HepG2 (cell line): ENCODE data around the gene ANKS4B. TPM values are rescaled to one million over a fixed set of nuclear protein-coding genes. Genes with fewer than 3 reads are reported as not detected.

Experiments used
- FOXO1 ChIP-seq: sonication (generic); formaldehyde crosslinking; IDR thresholded peaks from 2 replicates; pipeline ENCODE4 v1.4.0; 2020; ENCODE audit warnings: missing genetic modification reagents
- HIVEP1 ChIP-seq: sonication (generic); formaldehyde crosslinking; IDR thresholded peaks from 2 replicates; pipeline ENCODE4 v1.4.0; 2020; ENCODE audit warnings: mild to moderate bottlenecking, missing genetic modification reagents
- KAT7 ChIP-seq: IDR thresholded peaks from 2 replicates; pipeline ENCODE4 v1.6.1; 2018; ENCODE audit warnings: borderline replicate concordance, missing compliant biosample characterization
- MED8 ChIP-seq: sonication (generic); formaldehyde crosslinking; IDR thresholded peaks from 2 replicates; pipeline ENCODE4 v1.8.1; 2023; ENCODE audit warnings: mild to moderate bottlenecking, missing genetic modification reagents; ENCODE audit not compliant: insufficient replicate concordance
- NFE2L2 ChIP-seq: fragments of 150-350 bp; IDR thresholded peaks from 2 replicates; pipeline ENCODE4 v1.6.1; 2014; ENCODE audit warnings: low read length
- NFKB2 ChIP-seq: sonication (generic); formaldehyde crosslinking; IDR thresholded peaks from 2 replicates; pipeline ENCODE4 v1.4.0; 2020; ENCODE audit warnings: missing genetic modification reagents, borderline replicate concordance
- SAFB2 ChIP-seq: sonication (generic); formaldehyde crosslinking; IDR thresholded peaks from 2 replicates; pipeline ENCODE4 v1.5.1; 2020; ENCODE audit warnings: missing genetic modification reagents, low read depth, mild to moderate bottlenecking, borderline replicate concordance
- ZBTB38 ChIP-seq: sonication (generic); formaldehyde crosslinking; IDR thresholded peaks from 2 replicates; pipeline ENCODE4 v1.5.1; 2020; ENCODE audit warnings: mild to moderate bottlenecking, missing genetic modification reagents
- ZNF124 ChIP-seq: sonication (generic); formaldehyde crosslinking; IDR thresholded peaks from 2 replicates; pipeline ENCODE4 v1.4.0; 2020; ENCODE audit warnings: missing genetic modification reagents
- ZNF567 ChIP-seq: sonication (generic); formaldehyde crosslinking; IDR thresholded peaks from 2 replicates; pipeline ENCODE4 v1.8.1; 2023; ENCODE audit warnings: mild to moderate bottlenecking, missing genetic modification reagents, borderline replicate concordance
- ZNF615 ChIP-seq: sonication (generic); formaldehyde crosslinking; IDR thresholded peaks from 2 replicates; pipeline ENCODE4 v1.5.0; 2020; ENCODE audit warnings: mild to moderate bottlenecking, missing genetic modification reagents, borderline replicate concordance
- ZNF646 ChIP-seq: sonication (generic); formaldehyde crosslinking; IDR thresholded peaks from 2 replicates; pipeline ENCODE4 v1.9.0; 2021; ENCODE audit warnings: mild to moderate bottlenecking, missing genetic modification reagents
- ZNF790 ChIP-seq: sonication (generic); formaldehyde crosslinking; IDR thresholded peaks from 2 replicates; pipeline ENCODE4 v1.8.0; 2022; ENCODE audit warnings: missing genetic modification reagents, mild to moderate bottlenecking, borderline replicate concordance
- polyA plus RNA-seq, 8 experiments: library from polyadenylated mRNA; depleted of rRNA in 3 of 8; stranded (reverse) in 7 of 8; unstranded in 1 of 8; fragments of >200 nt; fragmentation: Illumina TruSeq in 4 of 8; extraction: Trizol in 4 of 8; gene quantifications; 2 replicates each; pipeline versions ENCODE4 v1.2.1 to v1.2.3, GENCODE V29; 2011 to 2016; ENCODE audit warnings: low read depth in 4 of 8, missing spikeins in 1 of 8, mixed read lengths in 1 of 8; ENCODE audit not compliant: insufficient read depth in 1 of 8
- total RNA-seq, 5 experiments: library from RNA; depleted of rRNA; stranded (reverse); fragments of >200 nt; fragmentation: Illumina TruSeq; extraction: Trizol; gene quantifications; 2 replicates each; pipeline ENCODE4 v1.2.3, GENCODE V29; 2016; ENCODE audit warnings: low read depth in 1 of 5
- TF ChIP-seq, protein P1 (sequence below): sonication (generic); formaldehyde crosslinking; IDR thresholded peaks from 2 replicates; pipeline ENCODE4 v1.4.0; 2020; ENCODE audit warnings: missing genetic modification reagents, borderline replicate concordance
- TF ChIP-seq, protein P2 (sequence below): sonication (generic); formaldehyde crosslinking; IDR thresholded peaks from 2 replicates; pipeline ENCODE4 v1.8.0; 2023; ENCODE audit warnings: mild to moderate bottlenecking, missing genetic modification reagents
- TF ChIP-seq, protein P3 (sequence below): sonication (generic); formaldehyde crosslinking; IDR thresholded peaks from 2 replicates; pipeline ENCODE4 v1.4.0; 2020; ENCODE audit warnings: missing genetic modification reagents, mild to moderate bottlenecking, borderline replicate concordance

Gene ANKS4B
- total and polyA plus RNA-seq, 2 of the 13 experiments (the other 11 are each of a cell fraction or from before 2014, with no cell fraction given), result 6.5 to 30.0 TPM

GRCh38 chr16:21301895-21302291, 68.4 kb downstream of the ANKS4B start (continued):
- TF ChIP-seq FOXO1, result 0 out of 2 replicates have a peak, but pooled peaks have one; percentile 2
- TF ChIP-seq NFE2L2, result no peak
- no peak for TF ChIP-seq SAFB2
- peak; percentile 15 for TF ChIP-seq MED8 (CRISPR knock-in tag)
- TF ChIP-seq ZBTB38, result 0 out of 2 replicates have a peak, but pooled peaks have one; percentile 7
- no peak for TF ChIP-seq ZNF124 (CRISPR knock-in tag)
- TF ChIP-seq ZNF567 (CRISPR knock-in tag), result no peak
- TF ChIP-seq, protein P1, sequence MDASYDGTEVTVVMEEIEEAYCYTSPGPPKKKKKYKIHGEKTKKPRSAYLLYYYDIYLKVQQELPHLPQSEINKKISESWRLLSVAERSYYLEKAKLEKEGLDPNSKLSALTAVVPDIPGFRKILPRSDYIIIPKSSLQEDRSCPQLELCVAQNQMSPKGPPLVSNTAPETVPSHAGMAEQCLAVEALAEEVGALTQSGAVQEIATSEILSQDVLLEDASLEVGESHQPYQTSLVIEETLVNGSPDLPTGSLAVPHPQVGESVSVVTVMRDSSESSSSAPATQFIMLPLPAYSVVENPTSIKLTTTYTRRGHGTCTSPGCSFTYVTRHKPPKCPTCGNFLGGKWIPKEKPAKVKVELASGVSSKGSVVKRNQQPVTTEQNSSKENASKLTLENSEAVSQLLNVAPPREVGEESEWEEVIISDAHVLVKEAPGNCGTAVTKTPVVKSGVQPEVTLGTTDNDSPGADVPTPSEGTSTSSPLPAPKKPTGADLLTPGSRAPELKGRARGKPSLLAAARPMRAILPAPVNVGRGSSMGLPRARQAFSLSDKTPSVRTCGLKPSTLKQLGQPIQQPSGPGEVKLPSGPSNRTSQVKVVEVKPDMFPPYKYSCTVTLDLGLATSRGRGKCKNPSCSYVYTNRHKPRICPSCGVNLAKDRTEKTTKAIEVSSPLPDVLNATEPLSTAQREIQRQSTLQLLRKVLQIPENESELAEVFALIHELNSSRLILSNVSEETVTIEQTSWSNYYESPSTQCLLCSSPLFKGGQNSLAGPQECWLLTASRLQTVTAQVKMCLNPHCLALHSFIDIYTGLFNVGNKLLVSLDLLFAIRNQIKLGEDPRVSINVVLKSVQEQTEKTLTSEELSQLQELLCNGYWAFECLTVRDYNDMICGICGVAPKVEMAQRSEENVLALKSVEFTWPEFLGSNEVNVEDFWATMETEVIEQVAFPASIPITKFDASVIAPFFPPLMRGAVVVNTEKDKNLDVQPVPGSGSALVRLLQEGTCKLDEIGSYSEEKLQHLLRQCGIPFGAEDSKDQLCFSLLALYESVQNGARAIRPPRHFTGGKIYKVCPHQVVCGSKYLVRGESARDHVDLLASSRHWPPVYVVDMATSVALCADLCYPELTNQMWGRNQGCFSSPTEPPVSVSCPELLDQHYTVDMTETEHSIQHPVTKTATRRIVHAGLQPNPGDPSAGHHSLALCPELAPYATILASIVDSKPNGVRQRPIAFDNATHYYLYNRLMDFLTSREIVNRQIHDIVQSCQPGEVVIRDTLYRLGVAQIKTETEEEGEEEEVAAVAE (CRISPR knock-in tag), result no peak; the same call in 1 of the 2 replicates
- 0 out of 2 replicates have a peak, but pooled peaks have one; percentile 30 for TF ChIP-seq ZNF790
- 0 out of 2 replicates have a peak, but pooled peaks have one; percentile 4 for TF ChIP-seq ZNF615 (CRISPR knock-in tag)
- 0 out of 2 replicates have a peak, but pooled peaks have one; percentile 16 for TF ChIP-seq KAT7
- TF ChIP-seq, protein P2, sequence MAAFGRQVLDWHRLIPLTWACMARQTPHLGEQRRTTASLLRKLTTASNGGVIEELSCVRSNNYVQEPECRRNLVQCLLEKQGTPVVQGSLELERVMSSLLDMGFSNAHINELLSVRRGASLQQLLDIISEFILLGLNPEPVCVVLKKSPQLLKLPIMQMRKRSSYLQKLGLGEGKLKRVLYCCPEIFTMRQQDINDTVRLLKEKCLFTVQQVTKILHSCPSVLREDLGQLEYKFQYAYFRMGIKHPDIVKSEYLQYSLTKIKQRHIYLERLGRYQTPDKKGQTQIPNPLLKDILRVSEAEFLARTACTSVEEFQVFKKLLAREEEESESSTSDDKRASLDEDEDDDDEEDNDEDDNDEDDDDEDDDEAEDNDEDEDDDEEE, result peak; percentile 13; the same call in 1 of the 2 replicates
- 0 out of 2 replicates have a peak, but pooled peaks have one; percentile 20 for TF ChIP-seq NFKB2 (CRISPR knock-in tag)
- TF ChIP-seq ZNF646 (CRISPR knock-in tag), result peak; percentile 90
- TF ChIP-seq, protein P3, sequence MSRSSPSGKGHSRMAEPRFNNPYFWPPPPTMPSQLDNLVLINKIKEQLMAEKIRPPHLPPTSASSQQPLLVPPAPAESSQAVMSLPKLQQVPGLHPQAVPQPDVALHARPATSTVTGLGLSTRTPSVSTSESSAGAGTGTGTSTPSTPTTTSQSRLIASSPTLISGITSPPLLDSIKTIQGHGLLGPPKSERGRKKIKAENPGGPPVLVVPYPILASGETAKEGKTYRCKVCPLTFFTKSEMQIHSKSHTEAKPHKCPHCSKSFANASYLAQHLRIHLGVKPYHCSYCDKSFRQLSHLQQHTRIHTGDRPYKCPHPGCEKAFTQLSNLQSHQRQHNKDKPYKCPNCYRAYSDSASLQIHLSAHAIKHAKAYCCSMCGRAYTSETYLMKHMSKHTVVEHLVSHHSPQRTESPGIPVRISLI (CRISPR knock-in tag), result peak; percentile 3; the same call in 1 of the 2 replicates
- peak; percentile 1; the same call in 1 of the 2 replicates for TF ChIP-seq HIVEP1 (CRISPR knock-in tag)
